GM11168 (cell line): Measurements from ENCODE around the gene KIF18A.

Experiments
- in situ Hi-C: fragments of 300-500 bp; cut with MboI; formaldehyde crosslinking; loops from one replicate; pipeline ENCODE4 v1.12.0; 2022; ENCODE audit warnings: low sequenced_read_pairs; ENCODE audit not compliant: unreplicated experiment

Gene KIF18A

GRCh38 chr11:27973851-27974536 lies 134.0 kb downstream of the KIF18A start:
- in situ Hi-C loops = no loop called here

- in situ Hi-C loops = no loop called here
Measured at GRCh38 chr11:27972522-27973170, 135.3 kb downstream of the KIF18A start.

DNA sequence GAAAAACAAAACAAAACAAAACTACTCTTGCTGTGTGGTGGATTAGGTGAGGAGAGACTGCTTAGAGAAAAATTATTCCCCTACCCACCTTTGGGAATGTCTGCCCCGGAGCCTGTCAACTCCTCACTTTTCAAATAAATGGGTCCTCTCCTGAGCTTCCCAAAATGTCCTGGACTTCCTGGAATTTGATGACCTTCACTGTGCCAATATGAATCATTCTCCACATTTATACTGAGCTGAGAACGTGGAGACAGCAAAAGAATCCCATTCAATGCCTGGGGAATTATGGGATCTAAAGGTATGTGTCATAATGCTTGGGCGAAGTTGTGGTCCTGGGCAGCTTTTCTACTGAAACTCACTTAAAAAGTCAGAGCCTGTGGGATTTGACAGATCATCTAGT lies 136.8 kb downstream of the KIF18A start:
- in situ Hi-C loops = no loop called here
